EH (cell line): ENCODE measurements around the gene GSC.
"Not testable (repeated sequence)": the region's sequence is repeated elsewhere in the genome, so short reads cannot be mapped to it uniquely, and the experiment has no call there.

Experiments used
- DNase-seq: peaks from one replicate; pipeline ENCODE4 v3.0.0-alpha.2; 2015; ENCODE audit warnings: low read depth

GSC gene

DNA sequence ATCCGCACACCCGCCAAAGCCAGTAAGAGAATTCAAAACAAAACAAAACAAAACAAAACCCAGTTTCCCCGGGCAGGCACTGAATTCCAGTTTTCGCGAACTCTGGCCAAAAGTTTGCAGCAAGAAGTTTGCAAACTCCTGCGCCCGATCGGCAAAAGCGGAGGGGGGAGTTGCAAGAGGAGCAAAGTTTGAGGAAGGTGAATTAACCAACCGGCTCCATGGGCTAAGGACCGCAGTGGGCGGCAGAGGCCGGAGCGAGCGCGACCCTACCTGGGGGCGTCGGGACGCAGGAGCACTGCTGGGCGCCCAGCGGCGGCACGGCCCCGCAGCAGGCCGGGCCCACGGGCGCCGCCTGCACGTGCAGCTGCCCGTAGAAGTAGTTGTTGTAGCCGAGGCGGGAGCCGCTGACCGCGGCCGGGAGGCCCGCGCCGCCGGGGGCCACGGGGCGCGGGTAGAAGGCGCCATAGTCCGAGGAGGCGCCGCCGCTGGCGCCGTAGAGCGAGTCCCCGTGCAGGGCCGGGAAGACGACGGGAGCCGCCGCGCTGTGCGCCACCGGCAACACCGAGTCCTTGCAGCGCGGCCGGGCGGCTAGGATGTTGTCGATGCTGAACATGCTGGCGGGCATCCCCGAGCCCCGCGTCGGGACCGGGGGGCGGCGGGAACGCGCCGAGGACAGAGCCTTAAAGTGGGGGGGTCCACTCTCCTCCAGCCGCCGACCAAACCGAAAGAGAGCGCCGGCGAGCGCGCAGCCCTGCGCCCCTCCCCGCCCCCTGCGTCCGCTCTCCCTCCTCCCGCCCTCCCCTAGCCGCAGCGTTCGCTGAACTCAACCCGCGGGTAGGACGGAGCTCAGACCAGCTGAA is at the start of gene GSC:
Gene GSC (minus strand): TSS at position 723 of the 860 bp plus-strand sequence. CDS start 98 bp downstream, at position 625.
- DNase-seq = peak; percentile 23

GRCh38 chr14:94819531-94819930 is 49.6 kb upstream of the GSC start:
- DNase-seq = no peak

GRCh38 chr14:94816113-94816512 is 46.2 kb upstream of the GSC start:
- DNase-seq = peak; percentile 1

DNA sequence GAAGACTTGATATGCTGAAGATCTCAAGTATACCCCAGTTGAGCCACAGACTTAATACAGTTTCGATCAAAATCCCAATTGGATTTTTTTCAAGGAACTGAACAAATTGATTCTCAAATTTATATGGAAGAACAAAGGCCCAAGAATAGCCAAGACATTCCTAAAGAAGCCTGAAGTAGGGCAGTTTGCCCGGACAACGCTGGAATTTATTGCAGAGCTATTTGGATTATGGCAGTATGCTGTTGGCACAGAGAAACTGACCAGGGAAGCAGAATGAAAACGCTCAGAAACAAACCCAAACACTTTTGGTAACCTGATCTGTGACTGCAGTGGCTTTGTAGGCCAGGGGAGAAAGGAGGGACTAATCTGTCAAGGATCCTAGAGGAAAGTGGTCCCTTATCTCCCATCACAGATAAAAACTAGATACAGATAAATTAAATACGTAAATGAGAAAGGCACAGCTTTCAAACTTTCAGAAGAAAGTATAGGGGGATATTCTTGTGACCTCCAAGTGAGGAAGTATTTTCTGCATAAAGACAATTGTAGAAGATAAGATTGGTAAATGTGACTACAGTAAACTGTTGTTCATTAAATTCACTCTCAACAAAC is 35.9 kb upstream of the GSC start:
- DNase-seq = peak; percentile 1

- DNase-seq = no peak
Measured at GRCh38 chr14:94801225-94801624, 31.3 kb upstream of the GSC start.

DNA sequence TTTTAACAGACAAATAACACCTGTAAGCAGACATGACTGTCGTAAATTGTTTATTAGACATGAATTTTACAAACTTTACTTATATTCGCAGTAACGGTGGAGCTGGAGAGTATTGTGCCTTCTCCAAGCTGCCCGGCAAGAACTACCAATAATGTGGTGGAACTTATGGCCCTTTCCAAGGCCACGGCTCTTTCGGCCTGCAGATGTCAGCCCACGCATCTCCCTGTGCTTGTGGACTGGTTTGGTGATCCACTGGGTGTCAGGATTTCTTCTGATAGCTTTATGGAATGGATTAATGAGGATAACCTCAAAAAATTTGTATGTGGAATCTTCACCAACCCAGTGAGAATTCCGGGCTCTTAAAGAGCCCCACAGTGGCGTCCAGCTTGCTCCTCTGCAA is 30.9 kb upstream of the GSC start:
- not testable (repeated sequence) for DNase-seq

DNA sequence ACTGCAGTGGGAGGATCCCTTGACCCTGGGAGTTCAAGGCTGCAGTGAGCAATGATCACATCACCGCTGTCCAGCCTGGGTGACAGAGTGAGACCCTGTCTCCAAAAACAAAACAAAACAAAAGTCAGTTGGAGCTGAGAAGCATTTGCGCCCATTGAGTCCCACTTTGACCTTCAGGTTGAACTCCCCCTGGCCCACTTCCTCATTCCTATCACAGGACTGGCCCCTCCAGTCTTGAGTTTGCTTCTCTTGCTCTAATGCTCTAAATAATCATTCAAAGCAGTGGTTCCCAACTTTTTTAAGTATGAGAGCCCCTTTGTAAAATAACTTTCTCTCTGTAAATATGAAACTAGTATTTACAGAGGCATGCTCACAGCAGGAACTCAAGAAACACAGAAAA is 28.0 kb upstream of the GSC start:
- no peak for DNase-seq

DNA sequence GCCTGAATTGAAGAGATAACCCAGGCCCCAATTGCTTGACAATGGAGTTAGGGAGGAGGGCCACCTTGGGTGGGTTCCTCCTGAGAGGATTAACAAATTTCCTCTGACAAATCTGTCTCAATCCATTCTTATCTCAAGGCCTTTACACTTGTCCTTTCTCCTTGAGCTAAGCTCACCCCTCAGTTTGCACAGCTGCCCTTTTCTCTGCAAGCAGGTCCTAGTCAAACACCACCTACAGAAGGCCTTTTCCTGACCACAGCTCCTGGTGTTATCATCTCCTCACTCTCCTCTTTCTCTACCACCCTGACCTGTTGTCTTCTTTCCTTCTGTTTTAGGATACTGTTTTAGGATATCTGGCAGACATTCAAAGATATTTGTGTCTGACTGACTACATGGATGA is 26.4 kb upstream of the GSC start:
- no peak for DNase-seq

DNA sequence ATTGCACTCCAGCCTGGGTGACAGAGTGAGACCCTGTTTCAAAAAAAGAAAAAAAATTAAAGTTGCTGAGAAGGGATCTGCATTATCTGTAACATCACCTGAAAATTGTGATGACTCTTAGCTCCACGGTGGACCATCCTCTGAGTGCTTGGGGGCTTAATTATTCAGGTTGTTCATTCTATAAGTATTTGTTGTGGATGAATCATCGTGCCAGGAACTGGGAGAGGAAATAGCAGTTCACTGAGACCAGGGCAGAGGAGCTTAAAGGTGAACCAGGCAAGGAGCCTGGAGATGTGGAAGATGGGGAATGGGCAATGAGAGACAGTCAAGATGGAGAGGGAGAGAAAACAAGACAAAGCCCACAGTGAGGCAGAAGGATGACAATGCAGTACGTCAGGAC is 25.5 kb upstream of the GSC start:
- no peak for DNase-seq

- DNase-seq = no peak
Measured at GRCh38 chr14:94793901-94794300, 24.0 kb upstream of the GSC start.

- no peak for DNase-seq
Measured at GRCh38 chr14:94787655-94788054, 17.7 kb upstream of the GSC start.

- DNase-seq = no peak
Measured at GRCh38 chr14:94787092-94787491, 17.2 kb upstream of the GSC start.

- no peak for DNase-seq
Measured at GRCh38 chr14:94780536-94781399, 10.9 kb upstream of the GSC start.

GRCh38 chr14:94779713-94780112 is 9.8 kb upstream of the GSC start:
- no peak for DNase-seq

GRCh38 chr14:94775871-94776210 is 5.9 kb upstream of the GSC start:
- DNase-seq = peak; percentile 8

GRCh38 chr14:94775091-94775870 is 5.4 kb upstream of the GSC start:
- no peak for DNase-seq

DNA sequence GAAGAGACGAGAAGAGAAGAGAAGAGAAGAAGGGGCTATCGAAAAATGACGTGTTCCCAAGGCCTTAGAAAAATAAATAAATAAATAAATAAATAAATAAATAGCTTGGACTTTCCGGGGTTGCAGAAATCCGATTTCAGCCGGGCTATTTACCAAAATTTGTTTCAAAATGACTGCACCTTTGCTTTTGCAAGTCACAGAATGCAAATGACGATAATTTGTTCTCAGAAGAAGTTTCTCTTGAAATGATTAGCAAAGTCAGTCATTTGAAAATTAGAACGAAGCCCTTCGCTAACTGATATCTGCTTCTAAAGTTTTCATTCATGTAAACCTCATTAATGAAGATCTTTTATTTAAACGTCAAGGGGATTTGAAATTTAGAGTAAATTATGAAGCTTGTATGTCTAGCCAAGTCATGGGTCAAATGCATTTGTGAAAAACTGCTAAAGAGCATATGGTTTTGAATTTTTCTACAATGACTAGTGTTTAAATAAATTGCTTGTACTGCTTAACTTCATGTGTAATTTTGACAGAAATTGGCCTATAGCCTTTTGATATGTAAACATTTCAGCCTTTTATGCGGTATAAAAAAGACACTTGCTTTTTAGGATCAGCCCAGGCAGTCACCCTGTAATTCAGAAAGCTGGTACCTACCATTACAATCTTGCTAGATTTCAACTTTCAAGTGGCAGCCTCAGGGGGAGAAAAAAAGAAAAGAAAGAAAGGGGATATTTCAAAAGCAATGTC is 4.6 kb upstream of the GSC start:
- DNase-seq = no peak

- no peak for DNase-seq
Measured at GRCh38 chr14:94773655-94774343, 3.9 kb upstream of the GSC start.

DNA sequence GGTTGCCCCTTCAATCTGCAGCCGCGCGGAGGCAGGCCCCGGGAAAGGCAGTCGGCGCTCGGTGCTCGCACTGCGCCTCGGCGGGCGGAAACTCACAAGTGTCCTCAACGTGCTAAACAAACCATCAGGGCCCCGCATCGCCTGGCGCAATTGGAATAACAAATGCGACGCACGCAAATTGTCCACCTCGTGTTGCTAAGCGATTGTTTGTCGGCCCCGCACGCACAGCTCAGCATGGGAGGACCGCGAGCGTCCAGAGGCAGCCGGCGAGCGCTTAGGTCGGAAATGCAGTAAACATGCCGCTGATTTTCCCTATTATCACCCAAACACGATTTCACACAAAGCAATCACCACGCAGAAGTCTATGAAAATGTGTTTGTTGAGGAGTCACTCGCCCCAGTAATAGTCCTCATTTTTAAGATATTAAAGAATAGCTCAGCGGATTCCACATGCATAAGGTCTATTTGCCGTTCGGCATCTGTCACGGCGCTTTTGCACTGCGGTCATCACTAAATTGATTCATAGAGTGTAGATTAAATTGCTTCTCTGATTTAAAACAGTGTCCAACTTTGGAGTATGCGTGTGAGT is 3.2 kb upstream of the GSC start:
- no peak for DNase-seq

- no peak for DNase-seq
Measured at GRCh38 chr14:94772548-94772947, 2.6 kb upstream of the GSC start.
